ENCODE results near the gene GLRX.
"Not testable (repeated sequence)": the region's sequence is repeated elsewhere in the genome, so short reads cannot be mapped to it uniquely, and the experiment has no call there.

GLRX gene

DNA sequence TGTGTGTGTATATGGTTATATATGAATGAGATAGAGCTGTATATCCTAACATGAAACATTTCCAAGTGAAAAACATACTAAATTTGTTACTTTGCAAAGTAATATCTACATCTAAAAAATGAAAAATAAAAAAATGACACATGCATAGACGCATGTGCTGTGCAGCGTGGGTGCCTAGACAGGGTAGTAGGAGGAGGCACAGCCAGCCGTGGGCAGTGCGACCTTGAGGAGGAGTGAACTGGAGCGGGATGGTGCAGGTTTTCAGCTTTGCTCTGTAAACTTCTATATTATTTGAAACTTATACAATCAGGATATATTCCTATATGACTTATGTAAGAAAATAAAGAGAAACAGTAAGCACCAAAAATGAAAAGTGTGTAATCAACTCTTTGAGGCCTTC, 15.0 kb upstream of the GLRX start:
- no peak overlapping the region for H3K4me3 ChIP-seq (ENCODE audit: low read depth, low read length)
- CTCF ChIA-PET: interaction anchor here (1.6 to 17.3 kb wide), 5 partner anchors 11 to 193 kb away, joined by 6 to 318 read pairs (median 21); no protein-coding TSS in a partner anchor
- TF ChIP-seq CTCF (IDR thresholded peaks at IDR 0.05; ENCODE audit: insufficient read depth, low read length, missing control alignments): no peak
- no peak for DNase-seq (ENCODE audit: low read depth, low spot score)
- POLR2A ChIA-PET: no interaction called here

GRCh38 chr5:95836971-95837370, 14.4 kb upstream of the GLRX start:
- CTCF ChIA-PET: interaction anchor here (1.6 to 17.3 kb wide), 4 partner anchors 11 to 192 kb away, joined by 6 to 318 read pairs (median 43); no protein-coding TSS in a partner anchor
- DNase-seq (ENCODE audit: low read depth, low spot score); POLR2A ChIA-PET; H3K4me3 ChIP-seq (ENCODE audit: low read depth, low read length): not testable (repeated sequence)

- CTCF ChIA-PET: interaction anchor here (1.6 to 17.3 kb wide), 4 partner anchors 12 to 192 kb away, joined by 6 to 318 read pairs (median 43); no protein-coding TSS in a partner anchor
Measured at GRCh38 chr5:95836544-95836943, 14.0 kb upstream of the GLRX start.

GRCh38 chr5:95835682-95836385, 13.3 kb upstream of the GLRX start:
- ChIA-PET POLR2A (no interaction called here), CTCF (interaction anchor here (1.5 to 17.3 kb wide), 4 partner anchors 12 to 172 kb away, joined by 4 to 318 read pairs (median 36); no protein-coding TSS in a partner anchor)
- no peak overlapping the region for H3K4me3 ChIP-seq (ENCODE audit: low read depth, low read length)
- TF ChIP-seq CTCF (IDR thresholded peaks at IDR 0.05; ENCODE audit: insufficient read depth, low read length, missing control alignments): no peak
- DNase-seq (ENCODE audit: low read depth, low spot score): no peak

More at GRCh38 chr5:95836544-95836943, 14.0 kb upstream of the GLRX start:
- DNase-seq (ENCODE audit: low read depth, low spot score): no peak
- TF ChIP-seq CTCF (IDR thresholded peaks at IDR 0.05; ENCODE audit: insufficient read depth, low read length, missing control alignments): no peak
- POLR2A ChIA-PET: no interaction called here
- H3K4me3 ChIP-seq (ENCODE audit: low read depth, low read length): no peak overlapping the region

DNA sequence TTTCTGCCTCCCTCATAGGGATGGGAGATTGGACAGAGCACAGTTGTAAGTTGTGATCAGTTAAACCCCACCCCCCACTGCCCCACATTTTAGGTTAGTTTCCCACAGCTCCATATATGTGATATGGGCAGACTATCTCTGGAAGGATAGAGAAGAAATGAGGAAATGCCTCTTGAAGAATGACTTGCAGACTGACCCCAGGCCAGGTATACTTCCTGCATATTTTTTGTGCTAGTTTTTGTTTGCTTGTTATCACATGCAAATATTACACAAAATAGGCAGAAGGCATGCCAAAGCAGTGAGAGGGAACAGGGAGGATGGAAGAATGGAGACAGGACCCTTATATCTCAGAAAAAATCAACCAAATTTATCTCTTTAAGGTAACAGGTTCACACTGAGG, 10.1 kb upstream of the GLRX start:
- no peak for TF ChIP-seq CTCF (IDR thresholded peaks at IDR 0.05; ENCODE audit: insufficient read depth, low read length, missing control alignments)
- POLR2A ChIA-PET: no interaction called here
- CTCF ChIA-PET: interaction anchor here (0.9 to 2.0 kb wide), 2 partner anchors 52 to 169 kb away, joined by 3 to 8 read pairs; no protein-coding TSS in a partner anchor
- H3K4me3 ChIP-seq (ENCODE audit: low read depth, low read length): no peak overlapping the region
- DNase-seq (ENCODE audit: low read depth, low spot score): no peak

GRCh38 chr5:95830226-95830625, 7.7 kb upstream of the GLRX start:
- DNase-seq (ENCODE audit: low read depth, low spot score): no peak
- H3K4me3 ChIP-seq (ENCODE audit: low read depth, low read length): no peak overlapping the region
- POLR2A ChIA-PET: no interaction called here
- TF ChIP-seq CTCF (IDR thresholded peaks at IDR 0.05; ENCODE audit: insufficient read depth, low read length, missing control alignments): no peak
- CTCF ChIA-PET: no interaction called here

DNA sequence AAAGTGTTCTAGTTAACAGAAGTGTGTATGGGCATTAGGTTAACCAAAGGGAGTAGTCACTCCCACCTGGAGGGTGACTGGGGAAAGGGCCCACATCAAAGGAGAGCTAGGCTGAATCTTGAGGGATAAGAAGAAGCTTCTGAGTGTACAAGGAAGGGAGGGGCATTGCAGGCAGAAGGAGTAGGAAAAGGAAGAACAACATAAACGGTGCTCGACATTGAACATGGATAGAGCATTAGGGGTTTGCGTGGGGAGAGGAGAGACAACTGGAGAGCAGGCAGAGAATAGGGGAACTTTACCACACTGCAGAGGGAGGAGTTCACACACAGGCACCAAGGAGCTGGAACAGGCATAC, 5.3 kb upstream of the GLRX start:
- POLR2A ChIA-PET: no interaction called here
- CTCF ChIA-PET: interaction anchor here (0.7 to 1.6 kb wide), 6 partner anchors 8 to 164 kb away, joined by 3 to 4 read pairs (median 4); no protein-coding TSS in a partner anchor

More for the DNA sequence above, 5.3 kb upstream of the GLRX start:
- H3K4me3 ChIP-seq (ENCODE audit: low read depth, low read length): no peak overlapping the region
- no peak for DNase-seq (ENCODE audit: low read depth, low spot score)
- no peak for TF ChIP-seq CTCF (IDR thresholded peaks at IDR 0.05; ENCODE audit: insufficient read depth, low read length, missing control alignments)

Measured in AG04449 (cell line).